HCT116 (cell line): ENCODE data around the gene C10orf62.

Source experiments
- CTCF ChIP-seq, 3 experiments: fragments of 200-600 bp in 1 of 3; sonication (generic) in 1 of 3; IDR thresholded peaks in 2 of 3; conservative IDR thresholded peaks in 1 of 3; 2 replicates each; pipeline ENCODE4 v1.5.1; 2012 to 2017; ENCODE audit warnings: low read depth in 2 of 3, low read length in 2 of 3, antibody characterized with exemption in 1 of 3, borderline replicate concordance in 1 of 3, control low read depth in 1 of 3, mild to moderate bottlenecking in 1 of 3, mixed read lengths in 1 of 3, mixed run types in 1 of 3, moderate library complexity in 1 of 3; ENCODE audit not compliant: insufficient read depth in 1 of 3
- EGR1 ChIP-seq: IDR thresholded peaks from 2 replicates; pipeline ENCODE4 v1.6.1; 2012; ENCODE audit warnings: low read depth
- SRF ChIP-seq: IDR thresholded peaks from 2 replicates; pipeline ENCODE4 v1.6.1; 2012; ENCODE audit warnings: low read depth

- TF ChIP-seq EGR1 (no peak), SRF (no peak), CTCF (IDR thresholded peaks at IDR 0.05 in 2 of 3, conservative IDR thresholded peaks at IDR 0.05 in 1 of 3; ENCODE audit: borderline replicate concordance in 1 of 3, insufficient read depth in 1 of 3, low read depth in 2 of 3, low read length in 2 of 3) (peak in 2 of 3 experiments; percentile 14 to 50; a peak in 2 of 6 replicates)
Measured at GRCh38 chr10:97540669-97541500, 48.6 kb upstream of the C10orf62 start.
